Activated CD8-positive, alpha-beta memory T cell treated with anti-CD3 and anti-CD28 coated beads for 24 hours (primary cell): ENCODE results near the gene RBM6.

ENCODE experiments used
- DNase-seq: peaks from one replicate; pipeline ENCODE4 v3.0.0-alpha.2; 2020

Gene RBM6

DNA sequence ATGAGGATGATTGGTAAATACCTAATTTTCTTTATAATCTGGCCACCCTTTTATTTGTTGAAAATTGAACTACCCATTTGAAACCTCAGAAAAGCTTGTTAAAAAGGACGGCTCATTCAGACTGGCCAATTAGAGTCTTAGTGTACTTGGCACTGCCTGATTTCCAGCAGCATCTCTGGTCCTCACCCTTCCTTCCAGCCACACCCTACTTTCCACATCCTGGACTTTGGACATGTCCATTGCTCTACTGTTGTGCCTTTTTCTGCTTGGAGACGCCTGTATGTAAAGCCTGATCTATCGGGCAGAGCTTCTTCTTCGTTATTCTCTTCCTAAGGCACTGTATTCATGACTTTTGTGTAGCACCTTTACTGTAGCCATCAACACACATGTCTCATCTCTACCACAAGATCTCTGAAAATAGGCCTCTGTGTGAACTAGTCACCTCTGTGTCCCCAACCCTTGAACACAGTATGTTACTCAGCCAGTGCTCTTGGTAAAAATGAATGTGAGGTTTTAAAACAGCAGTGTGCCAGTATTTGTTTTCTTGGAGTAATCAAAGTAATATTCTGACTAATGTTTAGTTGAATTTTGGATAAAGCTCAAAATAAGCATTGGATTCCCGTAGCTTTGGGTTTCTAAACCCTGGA is 155.5 kb downstream of the RBM6 start:
- DNase-seq: no peak

DNA sequence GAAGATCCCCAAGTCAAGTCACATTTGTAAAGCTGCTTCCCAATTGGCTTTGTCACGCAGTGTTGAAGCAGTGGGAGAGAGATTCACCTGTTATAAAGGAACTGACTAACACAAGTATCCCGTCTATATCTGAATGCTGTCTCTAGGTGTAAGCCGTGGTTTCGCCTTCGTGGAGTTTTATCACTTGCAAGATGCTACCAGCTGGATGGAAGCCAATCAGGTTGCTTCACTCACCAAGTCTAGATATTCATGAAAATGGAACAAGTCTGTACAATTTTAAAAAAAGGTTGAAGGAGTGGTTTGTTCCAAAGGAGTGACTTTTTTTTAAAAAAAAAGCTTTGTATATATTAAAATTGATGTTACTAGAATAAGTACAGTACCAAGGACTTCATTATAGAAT is 160.4 kb downstream of the RBM6 start:
- DNase-seq: no peak

DNA sequence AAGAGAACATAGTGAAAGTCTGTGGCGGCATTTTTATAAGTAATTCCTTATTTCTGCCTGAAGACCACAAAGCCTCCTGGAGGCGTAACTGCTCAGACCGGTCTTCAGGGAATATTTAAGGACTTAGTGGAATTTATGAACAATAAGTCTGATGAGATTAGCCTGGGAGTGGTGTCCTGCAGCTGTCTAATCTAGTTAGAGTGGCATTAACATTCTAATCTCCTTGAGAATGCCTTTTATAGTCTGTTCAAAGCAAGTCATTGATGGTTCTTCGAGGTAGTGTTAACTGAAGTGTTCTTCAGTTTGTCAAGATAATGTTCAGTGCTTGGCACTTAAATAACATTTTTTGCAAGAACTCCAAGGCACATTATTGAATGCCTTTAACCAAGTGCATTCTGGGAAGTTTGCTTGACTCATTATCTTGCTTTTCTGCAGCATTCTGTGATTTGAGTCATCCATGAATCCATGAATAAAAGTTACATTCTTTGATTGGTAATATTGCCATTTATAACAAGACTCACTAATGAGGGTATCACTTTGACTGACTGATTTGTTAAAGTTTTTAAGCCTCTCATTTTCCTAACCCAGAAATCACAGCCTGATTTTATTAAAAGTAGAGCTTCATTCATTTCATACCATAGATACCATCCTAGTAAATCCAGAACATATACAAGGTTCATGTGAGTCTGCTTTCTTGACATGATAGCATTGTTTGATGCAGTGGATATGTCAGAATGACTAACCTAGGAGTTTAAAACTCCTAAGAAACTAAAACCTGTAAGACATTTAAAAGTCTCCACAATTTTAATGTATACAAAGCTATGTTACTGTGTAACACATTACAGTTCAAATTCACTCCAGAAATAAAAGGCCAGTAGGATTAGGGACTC is 161.3 kb downstream of the RBM6 start:
- DNase-seq: no peak

DNA sequence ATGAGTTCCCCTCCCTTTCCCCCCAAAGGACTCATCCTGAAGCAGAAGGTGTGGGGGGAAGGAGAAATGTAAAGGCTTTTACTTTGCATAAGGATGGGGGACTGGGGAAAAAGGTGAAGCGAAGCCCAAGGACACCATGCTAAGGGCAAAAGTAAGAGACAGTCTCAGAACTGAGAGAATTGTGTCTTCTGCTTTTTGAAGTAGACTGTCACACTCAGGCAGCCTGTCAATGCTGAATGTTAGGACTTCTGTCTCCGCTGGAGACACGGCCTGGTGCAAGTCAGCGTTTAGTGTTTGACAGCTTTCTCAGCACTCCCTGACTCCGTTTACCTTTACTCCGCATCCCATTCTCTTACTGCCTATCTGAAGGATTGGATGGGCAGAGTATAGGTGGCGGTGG is 162.6 kb downstream of the RBM6 start:
- no peak for DNase-seq

DNA sequence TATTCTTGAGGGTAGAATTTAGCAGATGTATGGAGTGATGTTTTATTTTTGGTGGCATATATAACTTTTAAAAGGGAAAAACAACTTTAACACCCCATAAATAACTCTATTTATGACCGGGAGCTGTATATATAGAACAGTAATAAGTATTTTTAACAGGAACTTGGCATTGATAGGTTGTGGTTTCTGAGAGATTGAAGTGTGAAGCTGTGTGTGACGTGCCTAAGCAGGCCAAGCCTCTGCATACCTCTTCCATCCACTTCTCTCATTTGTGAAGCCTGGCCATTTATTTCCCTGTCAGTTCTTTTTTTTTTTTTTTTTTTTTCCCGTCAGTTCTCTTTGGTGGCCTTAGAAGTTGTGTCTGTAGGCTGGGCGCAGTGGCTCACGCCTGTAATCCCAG is 171.8 kb downstream of the RBM6 start:
- DNase-seq: no peak

DNA sequence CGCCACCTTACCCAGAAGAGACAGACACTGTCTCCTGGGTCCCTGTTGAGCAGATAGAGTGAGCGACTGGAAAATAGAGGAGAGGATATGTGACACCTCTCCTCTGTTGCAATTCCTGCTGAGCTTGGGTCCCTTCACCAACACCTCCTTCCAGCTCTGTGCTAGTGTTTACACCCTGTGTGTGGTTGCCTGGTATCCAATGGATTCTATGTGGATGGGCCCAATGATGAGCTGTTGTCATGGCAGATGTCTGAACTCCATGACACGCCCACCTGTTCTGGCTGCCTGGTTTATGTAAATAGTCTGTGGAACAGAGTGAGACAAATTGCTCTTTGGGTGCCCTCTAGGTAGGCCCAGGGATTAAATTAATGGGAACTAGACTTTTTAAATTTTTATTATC is 172.5 kb downstream of the RBM6 start:
- DNase-seq: no peak

DNA sequence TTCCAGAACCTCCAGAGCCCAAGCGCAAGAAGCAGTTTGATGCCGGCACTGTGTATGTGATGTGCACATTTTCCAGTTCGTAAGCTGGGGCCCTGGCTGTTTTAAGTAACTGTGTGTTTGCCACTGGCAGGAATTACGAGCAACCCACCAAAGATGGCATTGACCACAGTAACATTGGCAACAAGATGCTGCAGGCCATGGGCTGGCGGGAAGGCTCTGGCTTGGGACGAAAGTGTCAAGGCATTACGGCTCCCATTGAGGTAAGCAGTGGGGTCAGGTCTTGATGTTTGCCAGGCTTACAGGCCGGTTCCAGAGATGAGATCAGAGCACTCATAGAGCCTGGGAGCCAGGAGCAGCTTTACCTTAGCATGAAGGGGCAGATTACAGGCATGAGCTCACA is 177.2 kb downstream of the RBM6 start:
- no peak for DNase-seq

DNA sequence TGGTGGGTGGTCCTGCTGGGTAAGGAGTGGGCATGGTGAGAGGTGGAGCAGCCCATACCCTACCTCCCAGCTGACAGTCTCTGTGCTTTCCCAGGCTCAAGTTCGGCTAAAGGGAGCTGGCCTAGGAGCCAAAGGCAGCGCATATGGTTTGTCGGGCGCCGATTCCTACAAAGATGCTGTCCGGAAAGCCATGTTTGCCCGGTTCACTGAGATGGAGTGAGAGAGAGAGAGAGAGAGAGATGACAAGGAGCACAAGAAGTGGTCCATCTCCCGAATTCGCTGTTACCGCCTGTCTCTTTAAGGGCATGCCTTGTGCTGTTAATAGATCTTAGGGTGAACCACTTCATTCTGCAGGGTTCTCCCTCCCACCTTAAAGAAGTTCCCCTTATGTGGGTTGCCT is 178.3 kb downstream of the RBM6 start:
- DNase-seq: no peak

DNA sequence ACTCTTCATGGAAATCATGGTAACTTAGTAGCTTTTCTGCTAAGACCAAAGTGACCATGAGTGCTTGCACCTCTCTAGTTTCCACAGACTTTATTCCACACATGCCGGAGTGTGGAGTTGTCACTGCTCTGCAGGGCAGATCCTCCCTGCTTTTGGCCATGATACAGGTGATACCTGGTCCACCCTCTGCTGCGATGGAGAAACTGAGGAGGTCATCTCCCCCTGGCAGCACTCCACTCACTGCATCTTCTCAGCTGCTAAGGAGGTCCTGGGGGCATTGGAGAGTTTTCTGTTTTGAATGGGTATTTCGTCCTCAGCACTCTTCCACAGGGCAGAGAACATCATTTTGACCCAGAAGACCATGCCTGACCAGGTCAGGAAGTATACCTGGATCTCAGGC is 179.8 kb downstream of the RBM6 start:
- no peak for DNase-seq

DNA sequence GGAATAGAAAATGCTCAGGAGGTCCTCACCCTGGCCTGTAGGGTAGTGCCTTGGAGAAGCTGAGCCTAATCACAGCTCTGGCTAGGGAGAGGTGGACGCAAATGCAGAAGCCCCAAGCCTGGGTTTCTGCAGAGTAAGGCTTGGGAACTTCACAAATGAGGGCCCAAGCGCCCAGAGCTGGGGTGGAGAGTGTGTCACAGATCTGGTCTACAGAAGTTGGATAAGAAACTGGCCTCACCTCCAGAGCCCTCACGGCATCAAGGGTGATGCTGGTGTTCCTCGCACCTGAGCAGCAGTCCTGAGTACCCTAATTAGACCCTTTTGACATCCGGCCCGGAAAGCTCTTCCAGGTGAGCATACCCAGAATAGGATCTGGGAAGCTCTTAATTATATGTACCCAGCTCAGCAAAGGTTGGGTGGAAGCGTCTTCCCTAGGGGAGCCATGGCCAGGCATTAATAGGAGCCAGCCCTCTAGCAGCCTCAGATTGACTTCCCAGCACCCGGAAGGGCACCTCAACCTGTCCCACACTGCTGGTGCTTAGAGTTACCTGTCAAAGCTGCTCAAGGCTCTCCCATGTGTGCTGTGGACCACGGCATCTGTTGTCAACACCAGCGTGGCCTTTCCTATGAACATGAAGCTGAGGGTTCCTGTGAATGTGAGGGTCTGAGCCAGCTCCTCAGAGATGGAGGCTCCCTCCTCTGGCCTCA is 180.6 kb downstream of the RBM6 start:
- DNase-seq: no peak

DNA sequence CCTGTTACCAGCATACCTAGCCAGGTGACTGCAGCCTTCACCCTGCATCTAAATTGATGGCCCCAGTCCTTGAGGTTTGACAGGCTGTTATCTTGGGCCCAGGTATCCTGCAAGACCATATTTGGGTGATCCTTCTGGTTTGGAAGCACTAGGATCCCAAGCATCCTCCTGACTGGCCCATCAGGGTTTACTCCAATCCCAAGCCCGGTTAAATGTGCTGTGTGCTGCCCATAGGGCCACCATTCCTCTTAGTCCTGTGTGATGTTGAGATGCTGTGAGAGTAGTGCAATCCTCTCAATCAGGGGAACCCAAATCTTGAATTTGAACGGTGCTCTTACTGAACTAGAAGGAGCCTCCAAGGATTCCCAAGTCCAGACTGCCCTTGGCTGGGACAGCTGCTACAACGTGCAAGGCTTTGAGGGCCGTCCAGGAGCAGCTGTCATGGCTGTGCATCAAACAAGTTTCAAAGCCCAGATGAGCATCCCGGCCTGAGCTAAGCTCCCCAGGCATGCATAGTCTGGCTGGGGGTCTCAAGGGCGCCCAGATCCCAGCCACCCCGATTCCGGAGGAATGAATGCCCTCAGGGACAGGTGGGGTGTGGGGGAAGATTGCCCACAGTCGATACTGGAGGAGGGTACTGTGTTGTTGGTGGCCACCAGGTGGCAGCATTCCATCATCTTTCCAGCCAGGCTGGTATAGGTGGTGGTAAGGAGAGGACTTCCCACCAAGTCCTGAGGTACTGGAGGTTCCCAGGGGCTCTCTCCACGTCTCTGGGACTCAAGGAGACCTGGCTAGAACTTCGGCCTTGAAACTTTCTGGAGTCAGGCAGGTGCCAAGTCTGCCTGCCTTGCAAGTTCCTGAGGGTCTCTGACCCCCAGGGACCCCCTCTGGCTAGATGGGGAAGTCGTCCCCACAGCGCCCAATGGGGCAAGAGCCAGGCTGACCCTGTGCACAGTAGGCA is 181.4 kb downstream of the RBM6 start:
- peak; percentile 87 for DNase-seq

DNA sequence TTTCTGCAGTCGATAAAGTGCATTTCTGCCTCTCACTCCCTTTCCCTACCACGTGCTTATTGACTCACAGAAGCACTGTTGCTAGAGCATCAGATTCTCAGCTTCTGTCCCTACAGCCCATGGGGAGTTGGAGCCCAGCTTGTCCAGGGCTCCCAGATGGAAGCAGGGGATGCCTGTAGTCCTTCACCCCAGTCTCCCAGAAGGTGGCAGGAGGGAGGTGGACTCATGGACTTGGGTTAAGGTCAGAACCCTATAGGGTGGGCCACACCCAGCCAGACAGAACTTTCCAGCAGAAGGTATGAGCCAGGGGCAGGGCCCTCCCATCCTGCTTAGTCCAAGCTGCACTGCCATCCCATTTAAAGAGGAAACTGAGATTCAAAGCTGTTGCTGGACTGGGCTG is 182.1 kb downstream of the RBM6 start:
- DNase-seq: no peak

DNA sequence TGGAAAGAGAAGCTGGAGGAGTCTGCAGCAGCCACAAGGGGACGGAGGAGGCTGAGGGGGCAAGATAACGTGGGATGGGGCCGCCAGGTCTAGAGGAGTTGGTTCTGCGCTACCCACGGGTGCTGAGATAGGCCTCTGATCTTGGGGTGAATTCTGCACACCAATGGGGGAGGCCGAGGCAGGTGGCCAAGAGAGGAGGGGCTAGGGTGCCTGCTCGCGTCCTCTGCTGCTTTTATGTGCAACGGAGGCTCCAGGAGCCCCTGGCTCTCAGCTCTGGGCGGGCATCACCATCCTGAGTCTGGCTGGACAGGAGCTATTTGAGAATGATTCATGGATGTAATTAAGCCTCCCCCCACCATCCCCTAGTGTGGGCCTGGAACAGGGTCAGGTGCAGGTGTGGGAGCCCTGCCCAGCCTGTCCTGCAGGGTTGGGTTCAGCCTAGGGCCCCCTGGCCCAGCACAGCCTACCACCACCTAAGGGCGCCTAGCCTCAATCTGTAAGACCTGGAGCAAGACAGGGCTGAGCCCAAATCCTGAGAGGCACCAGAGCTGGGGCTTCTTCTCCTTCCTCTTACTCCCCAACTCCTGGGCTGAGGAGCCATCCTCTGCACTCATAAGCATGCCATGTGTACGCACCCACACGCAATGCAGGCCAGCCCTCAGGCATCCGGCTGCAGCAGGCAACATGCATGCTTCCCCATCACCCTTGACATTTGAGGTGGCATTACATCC is 182.9 kb downstream of the RBM6 start:
- no peak for DNase-seq

DNA sequence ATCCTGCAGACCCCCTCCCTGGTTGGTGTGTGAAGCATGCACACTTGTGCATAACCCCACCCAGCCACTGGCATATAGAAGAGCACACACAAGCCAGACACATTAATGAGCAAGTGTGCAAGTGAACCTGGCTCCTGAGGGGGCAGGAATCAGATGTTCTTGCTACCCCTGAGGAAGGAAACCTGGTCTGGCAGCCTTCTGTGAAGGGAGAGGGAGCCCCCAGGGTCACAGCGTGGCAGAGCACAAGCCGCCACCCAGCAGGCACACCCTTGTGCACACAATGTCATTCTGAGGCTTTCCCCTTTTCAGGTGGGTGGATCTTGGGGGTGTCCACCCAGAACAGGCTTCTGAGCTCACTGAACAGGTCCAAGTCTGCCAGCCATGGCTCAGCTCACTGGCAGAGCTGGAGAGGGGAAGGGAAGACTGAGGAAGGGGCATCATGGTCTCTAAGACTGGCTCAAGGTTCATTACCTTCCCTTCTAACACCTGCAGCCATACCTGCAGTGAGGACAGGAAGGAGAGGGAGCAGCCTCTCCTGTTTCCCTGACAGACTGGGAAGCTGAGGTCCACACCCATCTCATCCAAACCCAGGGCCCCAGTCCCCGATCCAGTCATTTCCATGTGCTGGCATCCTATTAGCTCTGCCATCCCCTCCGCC is 183.6 kb downstream of the RBM6 start:
- DNase-seq: no peak

DNA sequence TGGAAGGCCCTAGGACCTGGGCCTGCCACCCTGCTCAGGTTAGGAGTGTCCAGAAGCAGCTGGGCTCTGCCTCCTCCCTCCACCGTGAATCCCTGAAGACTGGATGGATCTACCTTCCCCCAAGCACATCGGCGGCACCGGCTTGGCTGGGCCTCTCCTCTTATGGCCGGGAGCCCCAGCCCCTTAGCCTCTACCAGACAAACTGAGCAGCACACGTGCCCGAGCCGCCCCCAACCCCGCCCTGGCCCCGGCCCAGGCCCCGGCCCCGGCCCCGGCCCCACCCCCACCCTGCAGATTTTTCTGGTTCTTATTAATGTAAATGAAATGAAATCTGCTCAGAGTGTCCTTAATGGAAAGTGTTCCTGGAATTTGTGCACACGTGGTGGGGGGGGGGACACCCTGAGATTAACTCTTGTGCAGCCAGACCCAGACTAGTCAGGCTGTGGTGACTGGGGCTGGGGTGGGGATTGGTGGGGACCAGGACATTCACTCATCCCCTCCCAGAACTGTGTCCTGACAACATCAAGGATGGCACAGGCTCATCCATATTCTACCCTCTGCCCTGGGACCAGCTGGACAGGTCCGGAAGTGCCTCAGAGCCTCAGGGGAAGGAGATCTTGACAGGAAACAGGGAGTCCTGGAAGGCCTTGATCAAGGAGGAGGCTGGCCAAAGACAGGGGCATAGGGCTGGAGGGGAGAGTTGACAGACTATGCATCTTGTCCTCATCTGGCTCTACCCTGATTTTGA is 184.3 kb downstream of the RBM6 start:
- no peak for DNase-seq

DNA sequence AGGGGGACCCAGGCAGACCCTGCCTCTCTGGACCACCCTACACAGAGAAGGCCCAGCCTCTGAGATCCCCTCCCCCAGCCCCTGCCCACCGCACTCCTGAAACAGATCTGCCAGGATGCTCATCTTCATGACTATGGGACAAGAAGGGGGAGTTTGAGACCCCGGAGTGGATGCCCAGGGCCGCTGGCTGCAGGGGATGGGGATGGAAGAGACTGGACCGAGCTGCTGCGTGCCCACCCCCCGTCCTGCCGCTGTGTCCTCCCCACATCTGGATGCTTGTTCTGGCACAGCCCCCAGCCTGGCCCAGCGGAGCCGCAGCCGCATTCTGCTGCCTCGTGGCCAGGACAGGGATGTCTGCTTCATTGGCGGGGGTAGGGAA is 184.8 kb downstream of the RBM6 start:
- DNase-seq: no peak

DNA sequence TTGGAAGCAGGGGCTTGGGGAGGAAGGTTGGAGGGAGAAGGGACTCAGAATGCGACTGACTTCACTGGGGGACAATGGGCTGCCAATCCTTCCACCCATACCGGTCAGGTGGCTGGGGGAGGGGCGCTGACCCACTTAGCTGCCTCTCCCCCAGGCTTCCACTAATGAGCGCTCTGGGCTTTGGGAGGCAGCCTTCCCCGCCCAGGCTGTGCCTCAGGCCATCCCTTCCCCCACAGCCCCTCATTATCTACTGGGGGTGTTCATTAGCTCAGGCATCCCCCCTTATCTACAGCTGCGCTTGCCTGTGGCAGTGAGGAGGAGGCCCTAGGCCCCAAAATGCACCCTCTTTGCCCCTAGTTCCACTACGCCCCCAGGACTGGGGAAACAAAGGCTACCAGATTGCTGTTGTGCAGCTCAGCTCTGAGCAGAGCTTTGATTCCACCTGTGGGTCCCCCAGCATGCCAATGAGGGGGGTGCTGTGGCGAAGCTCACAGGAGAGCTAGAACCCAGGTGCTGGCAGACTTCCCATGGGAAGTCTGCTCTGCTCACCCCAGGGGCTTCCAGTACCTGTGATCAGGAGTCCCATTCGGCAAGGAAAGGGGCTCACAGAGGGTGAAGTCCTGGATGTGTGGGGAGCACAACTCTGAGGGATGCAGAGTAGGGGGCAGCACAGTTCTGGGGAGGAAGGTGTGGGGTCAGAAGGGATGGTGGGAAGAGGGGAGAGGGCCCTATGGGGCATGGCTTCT is 185.8 kb downstream of the RBM6 start:
- DNase-seq: no peak

DNA sequence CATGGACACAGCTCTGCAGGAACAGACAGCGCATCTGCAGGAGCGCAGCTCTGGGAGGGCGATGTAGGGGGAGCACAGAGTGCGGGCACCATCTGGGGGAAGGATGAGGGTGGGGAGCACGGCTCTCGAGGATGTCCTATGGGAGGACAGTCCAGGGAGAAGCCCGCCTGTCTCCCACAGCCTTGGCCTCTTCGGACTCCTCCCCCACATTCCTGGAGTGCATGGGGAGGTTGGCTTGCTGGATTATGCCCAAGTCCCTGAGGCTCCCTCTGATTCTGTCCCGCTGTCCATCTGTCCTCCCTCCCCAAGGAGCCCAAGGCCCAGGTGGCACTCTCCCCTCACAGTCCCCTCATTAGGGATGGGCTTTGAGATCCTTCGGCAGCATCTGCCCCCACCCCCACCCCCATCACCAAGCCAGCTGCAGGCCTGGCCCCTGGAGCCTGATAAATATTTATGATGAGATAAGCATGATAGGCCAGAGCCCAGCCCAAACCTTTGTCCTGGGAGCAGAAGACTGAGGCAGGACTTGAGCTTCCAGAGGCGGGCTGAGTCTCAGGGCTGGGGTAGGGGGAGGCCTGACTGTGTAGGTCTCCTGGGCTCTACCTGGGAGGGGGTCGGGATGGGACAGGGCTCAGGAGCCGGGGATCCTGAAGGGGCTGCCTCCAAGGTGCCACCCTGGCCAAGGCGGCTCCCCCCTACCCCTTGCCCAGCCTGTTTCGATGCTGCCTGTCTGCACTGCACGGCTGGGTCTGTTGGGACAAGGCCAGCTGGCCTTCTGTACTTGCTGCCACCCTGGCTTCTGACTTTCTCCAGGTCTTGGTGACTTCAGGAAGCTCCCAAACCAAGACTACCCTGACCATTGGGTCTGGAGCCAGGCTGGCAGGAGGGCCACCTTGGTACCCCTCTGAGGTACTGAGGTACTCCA is 186.6 kb downstream of the RBM6 start:
- DNase-seq: no peak
